ENCODE measurements around the gene MED13L. TPM values are rescaled to one million over a fixed set of nuclear protein-coding genes. Genes with fewer than 3 reads are reported as not detected.

Gene MED13L
- total and polyA plus RNA-seq, 8 donors = 10.3 to 93.8 (median 53.0) TPM

GRCh38 chr12:116150001-116150400 lies 127.5 kb downstream of the MED13L start:
- no peaks in the 10 kb centered on the region for H3K36me3 ChIP-seq
- 32 to 39% methylated on average over 4 of the region's 4 CpGs for WGBS, 2 donors
- intact Hi-C loops (cut with DNase I) = no loop called here
- H3K4me1 ChIP-seq = peaks cover 13 to 35% (median 28%) of the 10 kb centered on the region in 3 donors
- FAIRE-seq = no peak
- ATAC-seq = peak in 3 of 4 donors; percentile 48 to 51 (median 50)
- no peak for TF ChIP-seq CTCF (IDR thresholded peaks at IDR 0.05)
- H3K27ac ChIP-seq = peak overlapping the region in 1 of 4 donors; percentile 30
- H3K4me3 ChIP-seq = no peak overlapping the region
- no peak for DNase-seq
- H3K9me3 ChIP-seq = no peaks in the 10 kb centered on the region
- H3K27me3 ChIP-seq = no peaks in the 10 kb centered on the region

GRCh38 chr12:116148844-116149243 lies 128.6 kb downstream of the MED13L start:
- Histone ChIP-seq H3K4me1 (peaks cover 14 to 41% (median 30%) of the 10 kb centered on the region in 3 donors), H3K4me3 (no peak overlapping the region), H3K36me3 (no peaks in the 10 kb centered on the region), H3K9me3 (no peaks in the 10 kb centered on the region), H3K27ac (peak overlapping the region in 1 of 4 donors; percentile 30), H3K27me3 (no peaks in the 10 kb centered on the region)
- TF ChIP-seq CTCF (IDR thresholded peaks at IDR 0.05) = no peak
- ATAC-seq = peak; percentile 56 to 70 (median 67)
- intact Hi-C loops (cut with DNase I) = no loop called here
- WGBS, 2 donors = 47 to 53% methylated on average over 3 of the region's 3 CpGs
- FAIRE-seq = no peak
- no peak for DNase-seq

- Histone ChIP-seq H3K36me3 (no peaks in the 10 kb centered on the region), H3K27me3 (no peaks in the 10 kb centered on the region), H3K9me3 (no peaks in the 10 kb centered on the region), H3K27ac (no peak overlapping the region), H3K4me1 (peaks cover 24 to 49% (median 29%) of the 10 kb centered on the region in 3 donors), H3K4me3 (no peak overlapping the region)
- 95 to 96% methylated on average over 8 of the region's 8 CpGs for WGBS, 2 donors
- intact Hi-C loops (cut with DNase I) = no loop called here
- no peak for TF ChIP-seq CTCF (IDR thresholded peaks at IDR 0.05)
- ATAC-seq (no peak), FAIRE-seq (no peak), DNase-seq (no peak)
Observed at GRCh38 chr12:116146386-116146785, 131.1 kb downstream of the MED13L start.

- 99 to 100% methylated on average over 3 of the region's 3 CpGs for WGBS, 2 donors
- Histone ChIP-seq H3K36me3 (no peaks in the 10 kb centered on the region), H3K27me3 (no peaks in the 10 kb centered on the region), H3K4me3 (no peak overlapping the region), H3K4me1 (peaks cover 26 to 49% (median 29%) of the 10 kb centered on the region in 3 donors), H3K9me3 (no peaks in the 10 kb centered on the region), H3K27ac (no peak overlapping the region)
- TF ChIP-seq CTCF (IDR thresholded peaks at IDR 0.05) = no peak
- no peak for FAIRE-seq
- DNase-seq = no peak
- intact Hi-C loops (cut with DNase I) = no loop called here
- ATAC-seq = no peak
Observed at GRCh38 chr12:116145451-116145850, 132.0 kb downstream of the MED13L start.

- no peaks in the 10 kb centered on the region for H3K36me3 ChIP-seq
- WGBS, 2 donors = 14 to 19% methylated on average over 1 of the region's 1 CpG
- no peaks in the 10 kb centered on the region for H3K27me3 ChIP-seq
- intact Hi-C loops (cut with DNase I) = no loop called here
- H3K4me1 ChIP-seq = peaks cover 25 to 48% (median 29%) of the 10 kb centered on the region in 3 donors
- H3K27ac ChIP-seq = no peak overlapping the region
- no peaks in the 10 kb centered on the region for H3K9me3 ChIP-seq
- ATAC-seq (no peak), FAIRE-seq (no peak), DNase-seq (no peak)
- no peak overlapping the region for H3K4me3 ChIP-seq
- TF ChIP-seq CTCF (IDR thresholded peaks at IDR 0.05) = no peak
Observed at GRCh38 chr12:116144384-116144783, 133.1 kb downstream of the MED13L start.

All from pancreas (tissue), 10 donors.